ENCODE measurements around the gene FMN1. TPM values are rescaled to one million over a fixed set of nuclear protein-coding genes. Genes with fewer than 3 reads are reported as not detected.

Gene FMN1
- total RNA-seq, 1 experiment from 2014 or later = 4.5 TPM

GRCh38 chr15:32870240-32871033, 324.1 kb downstream of the FMN1 start (continued):
- TF ChIP-seq ARID4B (CRISPR knock-in tag; IDR thresholded peaks at IDR 0.05; ENCODE audit: borderline replicate concordance) (no peak), ZNF423 (CRISPR knock-in tag; IDR thresholded peaks at IDR 0.05) (no peak), NFYB (CRISPR knock-in tag; conservative IDR thresholded peaks at IDR 0.05; ENCODE audit: low read depth) (no peak), GABPB1 (CRISPR knock-in tag; IDR thresholded peaks at IDR 0.05) (no peak)

GRCh38 chr15:32869776-32870175, 324.7 kb downstream of the FMN1 start:
- no peak for DNase-seq (ENCODE audit: low spot score)
- Mint-ChIP-seq H3K36me3 (no peaks in the 10 kb centered on the region), H3K27me3 (ENCODE audit: low read depth) (no peaks in the 10 kb centered on the region), H3K27ac (no peak overlapping the region), H3K4me1 (peaks cover 11% of the 10 kb centered on the region), H3K4me3 (no peak overlapping the region), H3K9me3 (no peaks in the 10 kb centered on the region)
- ATAC-seq = no peak
- TF ChIP-seq RELA (CRISPR knock-in tag; IDR thresholded peaks at IDR 0.05; ENCODE audit: borderline replicate concordance) (no peak), SMAD3 (CRISPR knock-in tag; IDR thresholded peaks at IDR 0.05; ENCODE audit: borderline replicate concordance) (no peak), JAZF1 (CRISPR knock-in tag; IDR thresholded peaks at IDR 0.05) (no peak), ZNF121 (CRISPR knock-in tag; IDR thresholded peaks at IDR 0.05) (no peak), TEAD1 (CRISPR knock-in tag; IDR thresholded peaks at IDR 0.05) (no peak), ELF4 (CRISPR knock-in tag; IDR thresholded peaks at IDR 0.05; ENCODE audit: low read depth) (no peak), EMX1 (CRISPR knock-in tag; IDR thresholded peaks at IDR 0.05) (no peak), ZNF138 (CRISPR knock-in tag; conservative IDR thresholded peaks at IDR 0.05) (no peak)
- ChIA-PET CTCF (no interaction called here), POLR2A (no interaction called here)

- peak overlapping the region; percentile 33 for H3K27ac Mint-ChIP-seq
- no peaks in the 10 kb centered on the region for H3K27me3 Mint-ChIP-seq (ENCODE audit: low read depth)
- no peak overlapping the region for H3K4me3 Mint-ChIP-seq
- POLR2A ChIA-PET = no interaction called here
- CTCF ChIA-PET = no interaction called here
- ATAC-seq (no peak), DNase-seq (ENCODE audit: low spot score) (no peak)
- no peaks in the 10 kb centered on the region for H3K36me3 Mint-ChIP-seq
- H3K9me3 Mint-ChIP-seq = no peaks in the 10 kb centered on the region
- peaks cover 11% of the 10 kb centered on the region for H3K4me1 Mint-ChIP-seq
- no peak for TF ChIP-seq NFE2L1 (CRISPR knock-in tag; IDR thresholded peaks at IDR 0.05)
- TF ChIP-seq NR3C1 (CRISPR knock-in tag; conservative IDR thresholded peaks at IDR 0.05; ENCODE audit: low read depth) = no peak
- no peak for TF ChIP-seq FOXP4 (CRISPR knock-in tag; IDR thresholded peaks at IDR 0.05)
- TF ChIP-seq, protein P1, sequence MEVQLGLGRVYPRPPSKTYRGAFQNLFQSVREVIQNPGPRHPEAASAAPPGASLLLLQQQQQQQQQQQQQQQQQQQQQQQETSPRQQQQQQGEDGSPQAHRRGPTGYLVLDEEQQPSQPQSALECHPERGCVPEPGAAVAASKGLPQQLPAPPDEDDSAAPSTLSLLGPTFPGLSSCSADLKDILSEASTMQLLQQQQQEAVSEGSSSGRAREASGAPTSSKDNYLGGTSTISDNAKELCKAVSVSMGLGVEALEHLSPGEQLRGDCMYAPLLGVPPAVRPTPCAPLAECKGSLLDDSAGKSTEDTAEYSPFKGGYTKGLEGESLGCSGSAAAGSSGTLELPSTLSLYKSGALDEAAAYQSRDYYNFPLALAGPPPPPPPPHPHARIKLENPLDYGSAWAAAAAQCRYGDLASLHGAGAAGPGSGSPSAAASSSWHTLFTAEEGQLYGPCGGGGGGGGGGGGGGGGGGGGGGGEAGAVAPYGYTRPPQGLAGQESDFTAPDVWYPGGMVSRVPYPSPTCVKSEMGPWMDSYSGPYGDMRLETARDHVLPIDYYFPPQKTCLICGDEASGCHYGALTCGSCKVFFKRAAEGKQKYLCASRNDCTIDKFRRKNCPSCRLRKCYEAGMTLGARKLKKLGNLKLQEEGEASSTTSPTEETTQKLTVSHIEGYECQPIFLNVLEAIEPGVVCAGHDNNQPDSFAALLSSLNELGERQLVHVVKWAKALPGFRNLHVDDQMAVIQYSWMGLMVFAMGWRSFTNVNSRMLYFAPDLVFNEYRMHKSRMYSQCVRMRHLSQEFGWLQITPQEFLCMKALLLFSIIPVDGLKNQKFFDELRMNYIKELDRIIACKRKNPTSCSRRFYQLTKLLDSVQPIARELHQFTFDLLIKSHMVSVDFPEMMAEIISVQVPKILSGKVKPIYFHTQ (CRISPR knock-in tag; IDR thresholded peaks at IDR 0.05) = no peak
- TF ChIP-seq RELA (CRISPR knock-in tag; IDR thresholded peaks at IDR 0.05; ENCODE audit: borderline replicate concordance) = no peak
- TF ChIP-seq, protein P2, sequence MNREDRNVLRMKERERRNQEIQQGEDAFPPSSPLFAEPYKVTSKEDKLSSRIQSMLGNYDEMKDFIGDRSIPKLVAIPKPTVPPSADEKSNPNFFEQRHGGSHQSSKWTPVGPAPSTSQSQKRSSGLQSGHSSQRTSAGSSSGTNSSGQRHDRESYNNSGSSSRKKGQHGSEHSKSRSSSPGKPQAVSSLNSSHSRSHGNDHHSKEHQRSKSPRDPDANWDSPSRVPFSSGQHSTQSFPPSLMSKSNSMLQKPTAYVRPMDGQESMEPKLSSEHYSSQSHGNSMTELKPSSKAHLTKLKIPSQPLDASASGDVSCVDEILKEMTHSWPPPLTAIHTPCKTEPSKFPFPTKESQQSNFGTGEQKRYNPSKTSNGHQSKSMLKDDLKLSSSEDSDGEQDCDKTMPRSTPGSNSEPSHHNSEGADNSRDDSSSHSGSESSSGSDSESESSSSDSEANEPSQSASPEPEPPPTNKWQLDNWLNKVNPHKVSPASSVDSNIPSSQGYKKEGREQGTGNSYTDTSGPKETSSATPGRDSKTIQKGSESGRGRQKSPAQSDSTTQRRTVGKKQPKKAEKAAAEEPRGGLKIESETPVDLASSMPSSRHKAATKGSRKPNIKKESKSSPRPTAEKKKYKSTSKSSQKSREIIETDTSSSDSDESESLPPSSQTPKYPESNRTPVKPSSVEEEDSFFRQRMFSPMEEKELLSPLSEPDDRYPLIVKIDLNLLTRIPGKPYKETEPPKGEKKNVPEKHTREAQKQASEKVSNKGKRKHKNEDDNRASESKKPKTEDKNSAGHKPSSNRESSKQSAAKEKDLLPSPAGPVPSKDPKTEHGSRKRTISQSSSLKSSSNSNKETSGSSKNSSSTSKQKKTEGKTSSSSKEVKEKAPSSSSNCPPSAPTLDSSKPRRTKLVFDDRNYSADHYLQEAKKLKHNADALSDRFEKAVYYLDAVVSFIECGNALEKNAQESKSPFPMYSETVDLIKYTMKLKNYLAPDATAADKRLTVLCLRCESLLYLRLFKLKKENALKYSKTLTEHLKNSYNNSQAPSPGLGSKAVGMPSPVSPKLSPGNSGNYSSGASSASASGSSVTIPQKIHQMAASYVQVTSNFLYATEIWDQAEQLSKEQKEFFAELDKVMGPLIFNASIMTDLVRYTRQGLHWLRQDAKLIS (CRISPR knock-in tag; IDR thresholded peaks at IDR 0.05; ENCODE audit: borderline replicate concordance) = no peak
- no peak for TF ChIP-seq E2F1 (CRISPR knock-in tag; IDR thresholded peaks at IDR 0.05)
Observed at GRCh38 chr15:32867313-32867626, 327.2 kb downstream of the FMN1 start.
